HG02870 (cell line): Measurements from ENCODE around the gene KRT6B.
"Not testable (repeated sequence)": the region's sequence is repeated elsewhere in the genome, so short reads cannot be mapped to it uniquely, and the experiment has no call there.

ENCODE experiments used
- ATAC-seq: cut with Tn5 transposase; IDR thresholded peaks from one replicate; pipeline ENCODE4 v1.9.1; 2021; ENCODE audit warnings: mild to moderate bottlenecking, moderate library complexity; ENCODE audit not compliant: unreplicated experiment

Gene KRT6B

DNA sequence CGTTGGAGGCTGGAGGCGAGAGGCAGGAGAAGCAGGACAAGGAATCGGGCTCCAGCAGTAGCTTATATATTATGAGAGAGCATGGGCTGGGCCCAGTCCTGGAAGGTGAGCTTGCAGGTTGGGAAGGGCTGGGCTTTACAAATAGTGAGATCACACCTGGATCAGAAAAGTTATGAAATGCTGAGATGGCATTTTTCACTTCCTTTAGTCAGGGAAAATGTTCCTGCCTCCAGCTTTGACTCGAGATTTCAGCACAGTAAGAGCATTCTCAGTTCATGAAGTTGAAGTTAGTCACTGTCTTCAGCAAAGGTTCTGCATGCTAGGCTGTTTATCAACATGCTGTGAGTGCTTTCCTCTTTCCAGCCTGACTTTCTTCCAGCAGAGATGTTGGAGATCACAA, 21.8 kb upstream of the KRT6B start, which contains the start of gene KRT6C:
Gene KRT6C (minus strand): TSS at position 38 of the 400 bp plus-strand sequence. CDS start 68 bp downstream, outside the sequence.
- no peak for ATAC-seq

DNA sequence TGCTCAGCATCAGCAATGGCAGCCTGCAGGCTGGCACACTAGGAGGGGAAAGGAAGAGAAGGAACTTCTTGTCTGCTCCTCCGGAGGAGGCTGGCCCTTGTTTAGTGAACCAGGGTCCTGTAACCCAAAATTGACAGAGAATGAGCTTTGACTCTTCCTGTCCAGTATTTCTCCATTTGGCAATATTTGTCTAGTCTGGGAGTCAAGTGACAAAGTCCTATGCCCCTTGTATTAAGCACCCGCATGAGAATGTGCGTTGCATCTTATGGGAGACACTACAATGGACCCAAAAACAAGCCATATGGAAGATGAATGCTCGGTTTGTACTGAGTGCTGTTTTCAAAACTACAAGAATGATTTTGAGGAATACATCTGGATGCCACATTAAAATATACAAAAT, 17.9 kb upstream of the KRT6B start:
- ATAC-seq, result no peak

DNA sequence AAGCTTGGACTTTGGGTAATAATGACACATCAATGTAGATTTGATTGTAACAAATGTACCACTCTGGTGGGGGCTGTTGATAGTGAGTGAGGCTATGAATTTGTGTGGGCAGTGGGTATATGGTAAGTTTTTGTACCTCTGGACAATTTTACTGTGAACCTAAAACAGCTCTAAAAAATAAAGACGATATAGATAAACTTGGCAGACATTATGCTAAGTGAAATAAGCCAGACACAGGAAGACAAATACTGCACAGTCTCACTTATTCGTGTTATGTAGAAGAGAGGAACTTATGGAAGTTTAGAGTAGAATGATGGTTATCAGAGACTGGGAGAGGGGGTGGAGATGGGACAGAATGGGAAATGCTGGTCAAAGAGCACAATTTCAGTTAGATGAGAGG, 13.0 kb upstream of the KRT6B start:
- ATAC-seq, result no peak

DNA sequence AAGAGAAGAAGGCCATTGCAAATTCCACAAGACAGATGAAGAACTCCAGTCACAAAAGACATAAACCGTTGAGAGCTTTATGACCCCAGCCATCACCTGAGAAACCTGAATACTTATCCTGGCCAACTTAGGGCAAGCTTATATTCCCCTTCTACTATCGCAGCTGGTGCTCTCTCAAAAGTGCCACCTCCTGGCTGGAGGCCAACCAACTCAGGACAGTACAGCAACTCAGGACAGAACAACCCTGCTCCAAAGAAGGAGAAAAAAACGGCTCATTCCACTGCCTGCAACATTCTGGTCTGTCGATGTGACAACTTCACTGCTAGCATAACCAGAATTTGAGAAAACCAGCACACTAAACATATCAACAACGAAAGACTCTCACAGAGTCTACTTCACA, 9.7 kb upstream of the KRT6B start:
- no peak for ATAC-seq

DNA sequence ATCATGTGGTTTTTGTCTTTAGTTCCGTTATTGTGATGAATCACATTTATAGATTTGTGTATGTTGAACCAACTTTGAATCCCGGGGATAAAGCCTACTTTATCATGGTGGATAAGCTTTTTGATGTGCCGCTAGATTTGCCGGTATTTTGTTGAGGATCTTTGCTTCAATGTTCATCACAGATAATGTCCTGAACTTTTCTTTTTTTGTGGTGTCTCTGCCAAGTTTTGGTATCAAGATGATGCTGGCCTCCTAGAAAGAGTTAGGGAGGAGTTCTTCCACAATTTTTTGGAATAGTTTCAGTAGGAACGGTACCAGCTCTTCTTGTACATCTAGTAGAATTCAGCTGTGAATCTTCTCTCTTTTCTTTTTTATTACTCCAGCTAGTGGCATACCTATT, 6.9 kb upstream of the KRT6B start:
- ATAC-seq, result no peak

DNA sequence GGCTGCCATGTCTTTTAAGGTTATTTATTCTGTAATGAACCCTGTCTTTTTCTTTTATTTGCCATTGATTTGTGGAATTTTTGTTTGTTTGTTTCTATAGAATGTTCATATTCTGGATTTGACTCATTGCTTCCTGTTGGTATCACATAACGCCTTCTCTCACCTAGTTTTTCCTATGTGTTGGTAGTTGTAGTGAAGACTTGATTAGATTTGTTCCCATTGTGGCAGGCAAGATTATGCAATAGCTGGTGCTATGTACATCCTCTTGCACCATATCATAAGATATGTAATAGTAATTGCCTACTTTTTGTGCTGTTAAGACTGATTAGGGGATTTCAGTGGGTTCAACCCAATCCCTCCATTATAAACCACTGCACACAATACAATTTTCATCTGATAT, 3.9 kb upstream of the KRT6B start:
- no peak for ATAC-seq

DNA sequence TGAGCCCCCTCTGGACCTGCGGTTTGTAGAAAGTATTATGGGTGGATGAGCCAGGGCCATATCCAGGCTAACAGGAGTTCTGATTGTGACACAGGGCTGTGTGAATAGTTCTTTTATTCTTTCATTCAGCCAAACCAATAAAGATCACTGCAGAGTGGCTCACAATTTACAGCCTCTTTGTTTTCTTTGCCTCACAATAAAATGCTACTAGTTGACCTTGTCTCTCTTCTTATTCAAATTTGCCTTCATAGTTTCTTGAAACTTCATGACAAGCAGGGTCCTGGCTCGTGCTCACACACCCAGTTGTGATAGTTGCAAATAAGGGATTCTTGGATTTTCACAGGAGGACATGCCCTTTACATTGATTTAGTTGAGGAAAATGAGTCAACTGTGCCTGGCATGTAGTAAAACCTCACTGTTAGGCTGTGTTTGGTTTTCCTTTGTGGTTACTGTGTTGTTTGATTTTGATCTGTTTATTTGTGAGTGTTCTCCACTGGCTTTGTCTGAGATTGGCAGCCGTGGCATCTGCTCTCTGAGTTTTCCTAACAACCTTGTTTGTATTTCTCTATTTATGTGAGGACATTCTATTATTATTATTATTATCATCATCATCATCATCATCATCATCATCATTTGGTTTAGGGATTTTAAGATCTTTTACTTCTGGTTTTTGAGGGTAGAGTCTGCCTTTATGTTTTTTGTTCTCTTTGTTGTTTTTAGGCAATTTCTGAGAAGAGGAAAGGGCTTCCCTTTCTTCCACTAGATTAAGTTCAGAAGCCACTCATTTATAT, 2.7 kb upstream of the KRT6B start:
- no peak for ATAC-seq

DNA sequence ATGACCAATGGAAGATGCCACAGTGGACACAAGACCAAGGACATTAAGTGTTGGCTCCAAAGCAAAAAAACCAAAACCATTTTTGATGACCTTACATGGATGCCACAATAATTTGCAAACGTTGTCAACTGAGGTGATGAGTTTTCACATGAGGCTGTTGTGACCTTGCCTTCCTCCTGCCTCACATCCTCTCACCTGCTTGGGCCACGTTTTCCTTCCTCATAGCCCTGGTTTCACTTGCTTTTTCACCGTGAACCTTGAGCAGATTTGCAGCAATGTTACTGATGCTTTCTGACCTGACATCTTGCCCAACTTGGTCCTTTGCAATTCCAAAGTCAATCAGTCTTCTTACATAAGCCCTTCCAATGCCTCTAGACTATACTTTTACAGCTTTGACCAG, 3.7 kb downstream of the KRT6B start:
- ATAC-seq, result no peak

DNA sequence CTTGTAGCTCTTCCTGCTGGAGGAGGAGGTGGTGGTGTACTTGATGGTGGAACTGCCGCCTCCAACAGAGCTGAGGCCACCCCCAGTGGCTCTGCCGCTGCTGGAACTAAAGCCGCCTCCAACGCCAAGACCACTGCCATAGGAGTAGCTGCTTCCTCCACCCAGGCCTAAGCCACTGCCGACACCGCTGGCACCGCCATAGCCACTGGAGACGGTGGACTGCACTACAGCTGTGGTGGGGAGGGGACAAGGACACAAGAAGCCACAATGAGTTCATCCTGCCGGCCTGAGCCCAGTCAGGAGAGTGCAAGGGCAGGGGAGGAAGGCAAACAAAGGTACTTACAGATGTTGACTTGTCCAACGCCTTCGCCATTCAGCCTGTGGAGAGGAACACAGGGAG, 4.8 kb downstream of the KRT6B start:
- not testable (repeated sequence) for ATAC-seq

DNA sequence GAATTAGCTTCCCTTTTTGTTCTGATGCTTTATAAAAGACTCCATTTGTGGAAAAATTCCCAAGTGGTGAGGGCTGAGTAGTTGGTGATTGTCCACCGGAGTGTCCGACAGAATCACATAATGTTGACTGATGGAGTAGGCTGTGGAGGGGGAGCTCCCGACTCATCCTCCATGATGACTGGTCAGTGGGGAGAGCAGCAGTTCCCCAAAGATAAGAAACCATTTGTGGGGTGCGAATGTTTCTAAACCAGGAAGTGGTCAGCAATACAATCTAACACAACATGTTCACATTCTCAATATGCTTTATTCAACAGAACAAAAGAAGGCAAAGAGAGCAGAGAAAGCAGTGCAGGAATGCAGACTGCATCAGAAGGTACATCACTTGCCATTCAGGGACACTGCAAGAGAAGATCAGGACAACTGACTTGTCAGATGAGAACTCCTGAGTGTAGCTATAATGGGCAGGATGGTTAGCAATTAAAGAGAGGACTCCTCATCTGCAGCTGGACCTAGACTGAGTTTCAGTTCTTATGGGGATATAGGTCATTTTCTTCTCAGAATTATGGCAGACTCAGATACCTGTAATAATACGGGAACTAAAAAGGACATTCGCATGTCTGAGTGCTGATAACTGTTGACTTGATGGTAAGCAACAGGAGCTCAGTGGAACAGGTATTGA, 5.4 kb downstream of the KRT6B start:
- no peak for ATAC-seq

DNA sequence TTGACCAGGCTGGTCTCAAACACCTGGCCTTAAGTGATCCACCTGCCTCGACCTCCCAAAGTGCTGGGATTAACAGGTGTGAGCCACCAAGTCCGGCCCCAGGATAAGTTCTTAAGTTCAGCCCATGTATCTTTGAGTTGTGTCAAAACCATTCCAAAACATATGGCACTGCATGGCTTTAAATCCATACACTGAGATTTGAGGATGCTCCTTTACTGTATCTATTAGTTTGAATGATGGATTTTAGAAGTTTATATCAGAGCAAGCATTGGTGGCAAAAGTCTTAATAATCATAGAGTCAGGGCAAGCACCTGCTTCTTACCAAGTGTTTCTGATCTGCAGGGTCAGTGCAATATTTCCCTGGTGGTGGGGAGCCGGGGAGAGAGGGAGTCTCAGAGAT, 6.1 kb downstream of the KRT6B start:
- ATAC-seq, result no peak

DNA sequence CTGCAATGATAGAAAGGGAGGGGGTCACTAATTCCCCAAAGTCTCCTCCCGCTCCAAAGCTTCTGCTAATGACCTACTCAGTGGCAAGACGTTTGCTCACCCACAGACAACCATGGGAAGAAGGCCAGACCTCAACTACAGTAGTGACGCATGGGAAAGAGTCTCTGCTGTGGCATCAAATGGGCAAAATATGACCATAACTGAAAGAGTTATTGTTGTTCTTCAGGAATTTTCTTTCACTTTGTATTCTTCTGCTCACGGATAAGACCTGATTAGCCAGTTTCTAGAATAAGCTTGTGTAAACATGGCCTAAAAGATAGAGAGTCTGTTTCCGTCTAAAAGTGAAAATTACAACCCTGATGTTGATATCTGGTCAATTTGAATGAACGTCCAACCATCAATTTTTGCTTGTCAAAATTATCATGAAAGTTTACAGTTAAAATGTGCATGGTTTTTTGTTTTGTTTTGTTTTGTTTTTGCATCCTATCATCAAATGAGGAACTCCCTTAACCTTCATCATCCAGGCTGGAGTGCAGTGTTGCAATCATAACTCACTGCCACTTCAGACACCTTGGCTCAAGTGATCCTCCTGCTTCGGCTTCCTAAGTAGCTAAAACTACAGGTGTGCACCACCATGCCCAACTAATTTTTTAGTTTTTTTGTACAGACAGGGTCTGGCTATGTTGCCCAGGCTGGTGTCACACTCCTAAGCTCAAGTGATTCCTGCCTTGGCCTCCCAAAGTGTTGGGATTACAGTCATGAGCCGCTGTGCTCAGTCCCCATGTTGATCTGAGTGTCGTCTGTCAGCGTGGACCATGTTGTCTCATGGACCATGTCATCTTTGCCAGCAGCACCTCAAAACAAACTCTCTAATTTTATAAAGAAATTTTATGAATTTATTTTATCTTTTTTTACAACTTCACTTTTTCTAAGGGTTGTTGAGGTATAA, 7.0 kb downstream of the KRT6B start:
- no peak for ATAC-seq

DNA sequence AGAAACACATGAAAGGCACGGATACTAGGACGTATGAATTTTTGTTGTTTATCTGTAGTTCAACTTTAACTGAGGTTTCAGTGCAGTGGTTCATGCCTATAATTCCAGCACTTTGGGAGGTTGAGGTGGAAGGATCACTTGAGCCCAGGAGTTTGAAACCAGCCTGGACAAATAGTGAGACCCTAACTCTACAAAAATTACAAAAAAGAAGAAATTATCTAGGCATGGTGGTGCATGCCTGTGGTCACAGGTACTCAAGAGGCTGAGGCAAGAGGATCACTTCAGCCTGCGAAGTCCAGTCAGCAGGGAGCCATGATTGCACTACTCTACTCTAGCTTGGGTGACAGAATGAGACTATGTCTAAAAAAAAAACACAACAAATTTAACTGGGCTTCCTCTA, 8.0 kb downstream of the KRT6B start:
- ATAC-seq, result no peak

DNA sequence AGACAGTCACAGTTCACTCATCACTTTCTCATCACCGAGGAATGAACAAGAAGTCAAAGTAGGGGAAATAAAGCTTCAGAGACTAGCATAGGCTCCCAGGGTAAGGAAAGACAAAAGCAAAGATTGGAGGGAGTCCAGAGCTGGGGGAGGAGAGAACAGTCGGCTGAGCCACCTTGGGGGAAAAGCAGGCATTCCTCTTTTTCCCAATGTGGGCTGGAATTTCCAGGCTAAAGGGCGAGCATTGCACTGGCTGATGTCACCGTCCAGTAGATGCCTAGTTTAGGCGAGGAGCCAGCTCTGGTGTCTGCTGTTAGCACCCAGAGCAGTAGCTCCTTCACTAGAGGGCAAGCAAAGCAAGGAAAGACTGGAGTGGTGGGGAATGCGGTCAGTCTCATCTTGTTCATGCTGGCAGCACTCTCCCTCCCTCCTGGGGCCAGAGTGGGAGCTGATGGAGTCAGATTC, 9.3 kb downstream of the KRT6B start:
- no peak for ATAC-seq

DNA sequence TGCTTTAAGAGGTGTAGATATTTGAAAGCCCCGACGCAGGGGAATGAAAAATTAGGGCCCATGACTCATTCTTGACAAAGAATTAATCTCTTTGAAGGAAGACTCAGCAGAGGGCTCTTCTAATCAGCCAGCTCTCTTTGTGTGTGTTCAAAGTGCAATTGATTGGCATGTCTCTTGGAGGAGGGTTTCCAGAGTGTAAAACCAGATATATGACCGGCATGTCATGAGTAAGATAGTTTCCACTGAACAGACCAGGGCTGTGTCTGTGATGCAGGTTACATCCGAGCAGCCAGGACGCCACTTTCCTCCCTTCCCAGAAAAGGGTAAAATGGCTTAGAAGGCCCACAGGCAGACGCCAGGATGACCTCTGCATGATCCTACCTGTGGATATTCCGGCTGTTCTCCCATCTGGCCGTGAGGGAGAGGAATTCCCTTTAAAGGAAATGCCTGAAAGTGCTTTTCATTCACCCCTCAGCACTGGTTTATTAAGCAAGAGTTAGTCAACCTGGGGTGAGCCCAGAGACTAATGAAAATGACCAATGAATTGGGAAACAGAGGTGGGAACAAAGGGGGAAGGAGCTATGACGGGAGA, 10.5 kb downstream of the KRT6B start:
- no peak for ATAC-seq

DNA sequence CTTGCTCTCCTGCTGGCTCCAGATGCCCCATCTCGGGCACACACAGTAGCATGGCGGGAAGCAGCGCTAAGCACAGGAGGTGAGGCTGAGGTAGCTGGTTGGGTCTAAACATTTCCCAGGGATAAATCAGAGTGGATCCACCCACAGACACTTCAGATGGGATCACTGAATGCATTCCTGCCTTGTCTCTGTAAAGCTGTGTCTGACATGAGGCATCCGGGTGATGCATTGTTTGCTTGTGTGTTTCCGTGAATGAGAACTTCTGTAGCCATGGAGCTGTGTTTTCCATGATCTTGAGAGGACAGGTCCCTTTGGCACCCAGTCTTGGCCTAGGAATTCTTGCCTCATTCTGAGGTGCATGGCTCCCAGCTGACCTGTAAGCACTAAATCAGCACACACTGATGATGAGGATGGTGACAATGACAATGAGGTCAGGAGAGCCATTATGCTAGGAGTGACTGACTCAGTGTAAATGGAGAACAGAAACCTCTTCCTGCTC, 11.1 kb downstream of the KRT6B start:
- no peak for ATAC-seq

DNA sequence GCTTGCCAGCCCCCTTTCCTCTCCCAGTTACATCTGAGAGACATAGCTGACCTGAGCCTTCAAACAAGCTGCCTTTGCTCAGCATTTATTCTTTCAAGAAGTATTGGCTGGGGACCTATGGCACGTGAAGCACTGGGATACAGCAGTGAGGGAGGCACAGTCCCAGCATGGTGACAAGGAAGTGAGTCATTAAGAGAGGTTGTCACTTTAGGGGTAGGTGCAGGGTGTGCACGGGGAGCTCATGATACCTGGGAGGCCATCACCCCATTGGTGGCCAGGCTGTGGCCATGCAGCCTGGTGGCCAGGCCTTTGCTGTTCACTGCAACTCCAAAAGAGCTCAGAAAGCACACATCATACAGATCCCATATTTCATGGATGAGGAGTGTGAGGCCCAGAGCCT, 12.1 kb downstream of the KRT6B start:
- no peak for ATAC-seq

DNA sequence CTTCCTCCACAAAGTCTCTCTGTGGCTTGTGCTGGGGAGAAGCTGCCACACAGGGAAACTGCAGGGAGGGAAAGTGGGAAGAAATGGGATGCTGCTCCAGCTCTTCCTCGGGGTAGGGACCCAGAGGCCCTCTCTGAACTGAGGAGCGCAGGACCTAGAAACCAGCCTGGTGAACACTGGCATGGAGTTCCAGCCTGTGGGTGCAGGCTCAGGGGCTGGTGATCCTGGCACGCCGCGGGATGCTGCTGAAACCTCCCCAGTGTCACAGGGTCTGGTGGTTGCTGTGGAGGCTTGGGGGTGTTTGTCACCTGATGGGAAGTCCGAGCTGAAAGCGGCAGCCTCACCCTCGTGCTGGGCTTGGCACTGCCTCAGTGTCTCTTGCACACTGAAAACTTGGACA, 12.5 kb downstream of the KRT6B start:
- no peak for ATAC-seq

DNA sequence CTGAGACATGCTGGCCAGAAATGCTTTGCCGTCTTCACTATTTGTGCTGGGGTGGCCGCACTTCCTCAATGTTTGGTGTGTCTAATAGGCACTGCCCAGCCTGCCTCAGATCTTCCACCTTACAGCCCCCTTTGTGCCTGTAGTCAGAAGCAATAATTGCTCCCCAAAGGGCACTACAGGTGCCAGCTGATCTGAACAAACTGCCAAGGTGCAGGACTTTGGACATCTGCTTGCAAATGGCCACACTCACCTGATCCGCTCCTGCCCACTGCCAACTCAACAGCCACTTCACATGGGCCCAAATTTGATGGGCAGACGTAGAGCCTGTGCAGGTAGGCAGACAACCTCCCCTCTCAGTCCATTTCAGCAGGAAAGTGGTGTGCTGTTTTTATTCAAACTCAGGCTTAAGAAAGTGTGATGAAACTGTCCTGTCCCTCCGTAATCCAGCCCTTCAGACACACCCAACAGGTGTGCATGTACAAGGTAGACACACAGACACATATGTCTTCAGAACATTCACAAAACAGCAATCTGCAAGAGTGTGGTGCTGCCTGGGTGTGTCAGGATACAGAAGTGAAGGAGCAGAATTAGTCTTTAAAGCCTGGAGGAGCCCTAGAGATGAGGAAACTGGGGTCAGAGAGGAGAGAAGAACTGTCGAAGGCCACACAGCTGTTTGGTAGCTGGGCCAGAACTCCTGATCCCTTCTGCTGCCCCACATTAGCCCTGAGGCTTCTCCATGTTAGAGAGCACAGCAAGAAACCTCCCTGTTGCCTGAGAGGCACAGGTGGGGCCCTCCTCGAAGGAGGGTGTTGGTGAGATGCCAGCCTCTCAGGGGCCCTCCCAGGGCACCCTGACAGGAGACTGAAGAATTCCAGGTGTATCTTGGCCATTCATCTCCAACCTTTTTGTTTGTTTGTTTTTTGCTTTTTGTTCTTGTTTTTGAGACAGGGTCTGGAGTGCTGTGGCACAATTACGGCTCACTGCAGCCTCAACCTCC, 13.3 kb downstream of the KRT6B start:
- no peak for ATAC-seq

DNA sequence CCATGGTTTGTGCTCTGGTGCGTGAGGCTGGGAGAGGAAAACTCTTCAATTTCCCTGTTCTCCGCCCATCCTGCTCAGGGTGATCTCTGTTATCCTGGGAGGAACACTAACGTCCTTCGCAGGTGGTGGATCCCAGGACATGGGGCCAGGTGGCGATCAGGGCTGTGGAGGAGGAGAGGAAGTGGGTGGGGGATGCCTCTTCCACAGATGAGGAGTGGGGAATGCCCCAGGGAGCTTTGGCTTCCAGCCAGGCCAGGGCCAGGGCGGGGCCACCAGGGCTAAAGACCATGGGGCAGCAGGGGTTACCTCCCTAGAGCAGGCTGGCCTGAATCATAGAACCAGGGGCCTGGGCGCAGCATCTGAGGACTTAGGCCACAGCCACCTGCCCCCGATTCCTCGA, 14.4 kb downstream of the KRT6B start:
- ATAC-seq, result no peak
